ENCODE measurements around the gene ANTXR2.

The ANTXR2 gene

GRCh38 chr4:79851625-79852304 lies 221.3 kb downstream of the ANTXR2 start:
- Histone ChIP-seq H3K9me3 (ENCODE audit: control insufficient read depth, insufficient read depth, low read depth, low read length) (no peaks in the 10 kb centered on the region), H3K27ac (ENCODE audit: low read depth, low read length) (no peak overlapping the region), H3K4me3 (ENCODE audit: low read depth, low read length) (no peak overlapping the region), H3K9ac (ENCODE audit: low read length) (no peak overlapping the region), H3K4me1 (ENCODE audit: control insufficient read depth, insufficient read depth, low read length) (peaks cover 21% of the 10 kb centered on the region; the same call in 1 of the 2 replicates), H3K36me3 (ENCODE audit: control insufficient read depth, insufficient read depth, low read length) (no peaks in the 10 kb centered on the region), H3K27me3 (ENCODE audit: control insufficient read depth, insufficient read depth, low read length) (no peaks in the 10 kb centered on the region)
